ENCODE data around the gene ERMARD.

Gene ERMARD

GRCh38 chr6:169751242-169752073 lies at the start of gene ERMARD, which contains the start of gene DYNLT2:
TSS of gene ERMARD (plus strand) at chr6:169751622. CDS start at chr6:169751658, 36 bp downstream.
TSS of gene DYNLT2 (minus strand) at chr6:169751572. CDS start at chr6:169751458, 114 bp downstream.
- peak; percentile 70 for DNase-seq

- DNase-seq = no peak
Observed at GRCh38 chr6:169701954-169702839, 49.2 kb upstream of the ERMARD start, which contains the start of the genes C6orf120 and WDR27. TSS of gene C6orf120 (plus strand) at chr6:169702126. CDS start at chr6:169702460, 334 bp downstream. TSS of gene WDR27 (minus strand) at chr6:169702029. CDS start at chr6:169689005, 13,024 bp downstream.

- DNase-seq = no peak
Observed at GRCh38 chr6:169702840-169703246, 48.6 kb upstream of the ERMARD start.

GRCh38 chr6:169707772-169708171 lies 43.6 kb upstream of the ERMARD start:
- no peak for DNase-seq

GRCh38 chr6:169709293-169709692 lies 42.1 kb upstream of the ERMARD start:
- no peak for DNase-seq

GRCh38 chr6:169710009-169710408 lies 41.4 kb upstream of the ERMARD start:
- DNase-seq = no peak

- no peak for DNase-seq
Observed at GRCh38 chr6:169714178-169714577, 37.2 kb upstream of the ERMARD start.

GRCh38 chr6:169714595-169714994 lies 36.8 kb upstream of the ERMARD start:
- no peak for DNase-seq

- no peak for DNase-seq
Observed at GRCh38 chr6:169719117-169719516, 32.3 kb upstream of the ERMARD start.

GRCh38 chr6:169720207-169720855 lies 31.1 kb upstream of the ERMARD start:
- no peak for DNase-seq

GRCh38 chr6:169722362-169723199 lies 28.8 kb upstream of the ERMARD start:
- no peak for DNase-seq

GRCh38 chr6:169723200-169723909 lies 28.1 kb upstream of the ERMARD start:
- DNase-seq = no peak

GRCh38 chr6:169723991-169724493 lies 27.4 kb upstream of the ERMARD start:
- DNase-seq = no peak

GRCh38 chr6:169724494-169725124 lies 26.8 kb upstream of the ERMARD start, which contains the start of gene PHF10:
TSS of gene PHF10 (minus strand) at chr6:169724500. CDS start at chr6:169723931, 569 bp downstream.
- no peak for DNase-seq

GRCh38 chr6:169725125-169726048 lies 26.0 kb upstream of the ERMARD start:
- no peak for DNase-seq

GRCh38 chr6:169726049-169726400 lies 25.4 kb upstream of the ERMARD start:
- DNase-seq = no peak

- no peak for DNase-seq
Observed at GRCh38 chr6:169726963-169727362, 24.5 kb upstream of the ERMARD start.

- DNase-seq = no peak
Observed at GRCh38 chr6:169729961-169730360, 21.5 kb upstream of the ERMARD start.
